Activated CD4-positive, alpha-beta T cell treated with anti-CD3 and anti-CD28 coated beads, Interleukin-2, amount 10 ng/mL, durations not matched to agents 7 days and 5 days (primary cell): ENCODE data around the gene TMEM213. TPM values are rescaled to one million over a fixed set of nuclear protein-coding genes. Genes with fewer than 3 reads are reported as not detected.

Experiments used
- CTCF ChIA-PET: fragments of 350-600 bp; sonication (Branson Sonifier 250); formaldehyde crosslinking; loops from one replicate; lab custom pipeline; 2021; ENCODE audit warnings: antibody characterized with exemption; lab: Charles Lee
- POLR2A ChIA-PET: fragments of 350-600 bp; sonication (Branson Sonifier 250); formaldehyde crosslinking; loops from one replicate; lab custom pipeline; 2021; ENCODE audit warnings: antibody characterized with exemption; lab: Charles Lee
- DNase-seq: peaks from one replicate; pipeline ENCODE4 v3.0.0-alpha.2; 2020
- H3K27ac Mint-ChIP-seq: one replicate; pipeline ENCODE4 v1.8.0; 2021; ENCODE audit warnings: mild to moderate bottlenecking, moderate library complexity, mixed read lengths
- H3K27me3 Mint-ChIP-seq: one replicate; pipeline ENCODE4 v1.8.0; 2021; ENCODE audit warnings: mixed read lengths
- H3K36me3 Mint-ChIP-seq: one replicate; pipeline ENCODE4 v1.8.0; 2021; ENCODE audit warnings: low read depth, mixed read lengths
- H3K4me1 Mint-ChIP-seq: one replicate; pipeline ENCODE4 v1.8.0; 2021; ENCODE audit warnings: mixed read lengths
- H3K4me3 Mint-ChIP-seq: one replicate; pipeline ENCODE4 v1.8.0; 2021; ENCODE audit warnings: mild to moderate bottlenecking, moderate library complexity, mixed read lengths
- H3K9me3 Mint-ChIP-seq: one replicate; pipeline ENCODE4 v1.8.0; 2021; ENCODE audit warnings: mixed read lengths
- total RNA-seq, 2 experiments: library from RNA; stranded (reverse); gene quantifications; one replicate each; pipeline ENCODE4 v1.2.3, GENCODE V29; 2021

TMEM213 gene
- total RNA-seq, 2 experiments from 2014 or later = not detected

- no peak overlapping the region for H3K4me3 Mint-ChIP-seq
- H3K36me3 Mint-ChIP-seq = no peaks in the 10 kb centered on the region
- CTCF ChIA-PET = no interaction called here
- H3K27ac Mint-ChIP-seq = no peak overlapping the region
- peaks cover 2% of the 10 kb centered on the region for H3K9me3 Mint-ChIP-seq
- DNase-seq = no peak
- H3K4me1 Mint-ChIP-seq = peaks cover 23% of the 10 kb centered on the region
- no peaks in the 10 kb centered on the region for H3K27me3 Mint-ChIP-seq
- POLR2A ChIA-PET = no interaction called here
Measured at GRCh38 chr7:138871814-138872090, 74.0 kb downstream of the TMEM213 start.

- H3K36me3 Mint-ChIP-seq = no peaks in the 10 kb centered on the region
- H3K27me3 Mint-ChIP-seq = no peaks in the 10 kb centered on the region
- ChIA-PET POLR2A (no interaction called here), CTCF (interaction anchor here (0.5 to 1.6 kb wide), 3 partner anchors 14 to 71 kb away, joined by 3 to 6 read pairs (median 3); no protein-coding TSS in a partner anchor)
- no peak for DNase-seq
- H3K27ac Mint-ChIP-seq = no peak overlapping the region
- H3K9me3 Mint-ChIP-seq = peaks cover 2% of the 10 kb centered on the region
- H3K4me1 Mint-ChIP-seq = peaks cover 20% of the 10 kb centered on the region
- no peak overlapping the region for H3K4me3 Mint-ChIP-seq
Measured at GRCh38 chr7:138872576-138872975, 74.8 kb downstream of the TMEM213 start.

GRCh38 chr7:138873220-138873892 is 75.6 kb downstream of the TMEM213 start:
- peaks cover 2% of the 10 kb centered on the region for H3K9me3 Mint-ChIP-seq
- ChIA-PET CTCF (interaction anchor here (1.6 kb wide), 1 partner anchor 13 kb away, joined by 6 read pairs; no protein-coding TSS in a partner anchor), POLR2A (no interaction called here)
- no peaks in the 10 kb centered on the region for H3K36me3 Mint-ChIP-seq
- no peaks in the 10 kb centered on the region for H3K27me3 Mint-ChIP-seq
- H3K4me3 Mint-ChIP-seq = no peak overlapping the region
- no peak overlapping the region for H3K27ac Mint-ChIP-seq
- peaks cover 20% of the 10 kb centered on the region for H3K4me1 Mint-ChIP-seq
- DNase-seq = no peak

- H3K36me3 Mint-ChIP-seq = no peaks in the 10 kb centered on the region
- POLR2A ChIA-PET = no interaction called here
- peaks cover 2% of the 10 kb centered on the region for H3K9me3 Mint-ChIP-seq
- CTCF ChIA-PET = interaction anchor here (0.6 to 1.0 kb wide), 2 partner anchors 14 to 137 kb away, joined by 3 read pairs; no protein-coding TSS in a partner anchor
- no peaks in the 10 kb centered on the region for H3K27me3 Mint-ChIP-seq
- H3K27ac Mint-ChIP-seq = peak overlapping the region; percentile 75
- DNase-seq = peak; percentile 82
- H3K4me3 Mint-ChIP-seq = no peak overlapping the region
- peaks cover 20% of the 10 kb centered on the region for H3K4me1 Mint-ChIP-seq
Measured at GRCh38 chr7:138875794-138876193, 78.0 kb downstream of the TMEM213 start.

GRCh38 chr7:138876326-138876725 is 78.5 kb downstream of the TMEM213 start:
- H3K36me3 Mint-ChIP-seq = no peaks in the 10 kb centered on the region
- H3K4me1 Mint-ChIP-seq = peaks cover 20% of the 10 kb centered on the region
- POLR2A ChIA-PET = interaction anchor here (0.6 kb wide), 1 partner anchor 60 kb away, joined by 3 read pairs; no protein-coding TSS in a partner anchor
- H3K27me3 Mint-ChIP-seq = no peaks in the 10 kb centered on the region
- H3K27ac Mint-ChIP-seq = no peak overlapping the region
- no peak overlapping the region for H3K4me3 Mint-ChIP-seq
- CTCF ChIA-PET = interaction anchor here (0.6 to 2.4 kb wide), 3 partner anchors 10 to 137 kb away, joined by 3 to 23 read pairs (median 3); no protein-coding TSS in a partner anchor
- peaks cover 2% of the 10 kb centered on the region for H3K9me3 Mint-ChIP-seq
- DNase-seq = no peak

GRCh38 chr7:138878051-138878450 is 80.3 kb downstream of the TMEM213 start:
- Mint-ChIP-seq H3K9me3 (peaks cover 2% of the 10 kb centered on the region), H3K4me3 (no peak overlapping the region), H3K36me3 (no peaks in the 10 kb centered on the region), H3K27me3 (no peaks in the 10 kb centered on the region), H3K4me1 (peaks cover 32% of the 10 kb centered on the region), H3K27ac (no peak overlapping the region)
- POLR2A ChIA-PET = no interaction called here
- DNase-seq = no peak
- CTCF ChIA-PET = interaction anchor here (1.4 to 2.4 kb wide), 2 partner anchors 8 to 139 kb away, joined by 3 to 23 read pairs; no protein-coding TSS in a partner anchor

GRCh38 chr7:138878856-138879255 is 81.1 kb downstream of the TMEM213 start:
- ChIA-PET POLR2A (no interaction called here), CTCF (interaction anchor here (1.4 kb wide), 1 partner anchor 140 kb away, joined by 3 read pairs; no protein-coding TSS in a partner anchor)
- Mint-ChIP-seq H3K4me1 (peaks cover 32% of the 10 kb centered on the region), H3K9me3 (peaks cover 2% of the 10 kb centered on the region), H3K27me3 (no peaks in the 10 kb centered on the region), H3K36me3 (no peaks in the 10 kb centered on the region), H3K4me3 (no peak overlapping the region), H3K27ac (no peak overlapping the region)
- no peak for DNase-seq

- POLR2A ChIA-PET = no interaction called here
- DNase-seq = no peak
Measured at GRCh38 chr7:138879356-138879755, 81.6 kb downstream of the TMEM213 start.

GRCh38 chr7:138880881-138881578 is 83.2 kb downstream of the TMEM213 start:
- DNase-seq = no peak
- no peak overlapping the region for H3K4me3 Mint-ChIP-seq

More at GRCh38 chr7:138879356-138879755, 81.6 kb downstream of the TMEM213 start:
- no peaks in the 10 kb centered on the region for H3K36me3 Mint-ChIP-seq
- peaks cover 30% of the 10 kb centered on the region for H3K4me1 Mint-ChIP-seq
- H3K27me3 Mint-ChIP-seq = no peaks in the 10 kb centered on the region
- H3K27ac Mint-ChIP-seq = no peak overlapping the region
- CTCF ChIA-PET = interaction anchor here (1.3 to 1.4 kb wide), 2 partner anchors 14 to 141 kb away, joined by 3 read pairs; no protein-coding TSS in a partner anchor
- no peak overlapping the region for H3K4me3 Mint-ChIP-seq
- peaks cover 1% of the 10 kb centered on the region for H3K9me3 Mint-ChIP-seq

GRCh38 chr7:138881579-138882188 is 83.9 kb downstream of the TMEM213 start:
- ChIA-PET CTCF (interaction anchor here (0.6 kb wide), 1 partner anchor 12 kb away, joined by 3 read pairs; no protein-coding TSS in a partner anchor), POLR2A (no interaction called here)
- no peak overlapping the region for H3K27ac Mint-ChIP-seq
- H3K9me3 Mint-ChIP-seq = no peaks in the 10 kb centered on the region
- peaks cover 28% of the 10 kb centered on the region for H3K4me1 Mint-ChIP-seq
- no peaks in the 10 kb centered on the region for H3K36me3 Mint-ChIP-seq
- DNase-seq = no peak
- no peak overlapping the region for H3K4me3 Mint-ChIP-seq
- H3K27me3 Mint-ChIP-seq = no peaks in the 10 kb centered on the region

More at GRCh38 chr7:138880881-138881578, 83.2 kb downstream of the TMEM213 start:
- no peaks in the 10 kb centered on the region for H3K36me3 Mint-ChIP-seq
- no peaks in the 10 kb centered on the region for H3K27me3 Mint-ChIP-seq
- no peak overlapping the region for H3K27ac Mint-ChIP-seq
- H3K9me3 Mint-ChIP-seq = no peaks in the 10 kb centered on the region
- H3K4me1 Mint-ChIP-seq = peaks cover 29% of the 10 kb centered on the region
- POLR2A ChIA-PET = no interaction called here
- CTCF ChIA-PET = interaction anchor here (1.3 kb wide), 1 partner anchor 15 kb away, joined by 3 read pairs; no protein-coding TSS in a partner anchor

GRCh38 chr7:138882249-138882648 is 84.5 kb downstream of the TMEM213 start:
- DNase-seq = no peak
- Mint-ChIP-seq H3K4me3 (no peak overlapping the region), H3K9me3 (no peaks in the 10 kb centered on the region), H3K36me3 (no peaks in the 10 kb centered on the region), H3K27me3 (no peaks in the 10 kb centered on the region), H3K4me1 (peaks cover 27% of the 10 kb centered on the region), H3K27ac (no peak overlapping the region)
- CTCF ChIA-PET = interaction anchor here (0.6 kb wide), 1 partner anchor 12 kb away, joined by 3 read pairs; no protein-coding TSS in a partner anchor
- POLR2A ChIA-PET = interaction anchor here (0.5 kb wide), 1 partner anchor 136 kb away, joined by 4 read pairs; no protein-coding TSS in a partner anchor

GRCh38 chr7:138885383-138886147 is 87.8 kb downstream of the TMEM213 start:
- Mint-ChIP-seq H3K9me3 (no peaks in the 10 kb centered on the region), H3K27me3 (no peaks in the 10 kb centered on the region), H3K36me3 (no peaks in the 10 kb centered on the region), H3K27ac (no peak overlapping the region), H3K4me3 (no peak overlapping the region), H3K4me1 (peaks cover 35% of the 10 kb centered on the region)
- peak; percentile 5 for DNase-seq
- POLR2A ChIA-PET = interaction anchor here (1.0 kb wide), 1 partner anchor 133 kb away, joined by 3 read pairs; no protein-coding TSS in a partner anchor
- CTCF ChIA-PET = interaction anchor here (0.6 to 2.7 kb wide), 22 partner anchors 8 to 454 kb away, joined by 3 to 24 read pairs (median 4); a partner anchor contains a TSS
